HG03064 (cell line): ENCODE measurements around the gene PLCB4.

Experiments
- ATAC-seq: cut with Tn5 transposase; IDR thresholded peaks from one replicate; pipeline ENCODE4 v1.9.1; 2021; ENCODE audit warnings: low read depth; ENCODE audit not compliant: unreplicated experiment

Gene PLCB4

DNA sequence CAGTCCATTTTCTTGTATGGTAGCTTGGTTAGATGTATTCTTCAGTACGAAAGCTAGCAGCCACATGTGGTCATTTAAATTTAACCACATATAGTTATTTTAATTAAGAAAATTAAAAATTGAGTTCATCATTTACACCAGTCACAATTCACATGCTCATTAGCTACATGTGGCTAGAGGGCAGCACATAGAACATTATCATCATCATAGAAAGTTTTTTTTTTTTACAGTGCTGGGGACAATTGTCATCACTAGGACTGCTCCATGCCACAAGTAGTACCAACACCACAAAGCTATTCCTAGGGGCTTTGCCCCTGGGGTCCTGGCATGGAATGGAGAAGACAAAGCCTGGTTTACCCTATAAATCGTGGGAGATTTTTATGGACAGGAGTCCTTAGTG, 30.5 kb downstream of the PLCB4 start:
- ATAC-seq, result no peak

DNA sequence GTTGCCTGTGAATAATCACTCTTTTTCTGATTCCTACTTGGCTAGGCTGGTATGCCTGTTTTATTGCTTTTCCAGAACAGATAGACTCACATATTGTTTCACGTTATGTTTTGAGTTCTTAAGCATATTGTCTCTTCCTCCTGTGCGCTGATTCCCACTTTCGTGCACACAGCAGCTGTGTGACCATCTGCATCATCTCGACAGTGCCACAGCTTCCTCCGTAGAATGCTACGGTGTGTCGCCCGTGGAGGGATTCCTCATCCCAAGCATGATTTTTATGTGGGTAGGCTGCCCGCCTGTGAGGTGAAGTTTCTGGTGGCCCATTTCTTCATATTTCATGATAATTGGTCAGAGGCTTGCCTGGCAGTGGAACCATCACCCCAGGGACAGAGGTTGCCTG, 31.8 kb downstream of the PLCB4 start:
- no peak for ATAC-seq

DNA sequence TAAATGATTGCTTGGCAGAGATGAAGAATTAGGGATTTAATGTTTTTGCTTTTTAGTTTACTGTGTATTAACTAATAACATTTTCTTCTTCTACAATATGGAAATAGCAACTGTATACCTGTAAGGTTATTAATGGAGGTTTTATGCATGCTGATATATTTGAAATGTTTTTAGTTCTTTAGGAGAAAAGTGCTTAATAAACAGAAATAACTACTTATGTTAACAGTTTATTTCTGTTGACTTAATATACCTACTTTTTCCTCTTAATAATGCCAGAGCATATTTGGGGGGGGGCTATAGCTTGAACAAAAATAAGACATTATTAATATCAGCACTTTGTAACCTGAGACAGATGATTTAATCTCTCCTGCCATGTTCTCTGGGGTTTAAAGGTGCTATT, 33.6 kb downstream of the PLCB4 start:
- ATAC-seq, result no peak

DNA sequence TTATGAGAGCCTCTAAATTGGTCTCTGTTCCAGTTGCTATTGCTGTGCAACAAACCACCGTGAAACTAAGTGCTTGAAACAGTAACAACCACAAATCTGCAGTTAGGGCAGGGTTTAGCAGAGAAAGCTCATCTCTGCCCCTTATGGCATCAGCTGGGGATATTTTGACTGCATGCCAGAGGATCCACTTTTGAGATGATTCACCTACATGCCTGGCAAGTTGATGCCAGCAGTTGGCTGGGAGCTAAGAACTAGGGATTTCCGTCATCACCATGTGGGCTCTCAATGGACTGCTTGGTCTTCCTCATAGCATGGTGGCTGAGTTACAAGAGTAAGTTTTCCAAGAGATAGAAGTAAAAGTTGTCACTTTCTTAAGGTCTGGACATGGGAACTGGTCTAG, 35.1 kb downstream of the PLCB4 start:
- ATAC-seq, result no peak

DNA sequence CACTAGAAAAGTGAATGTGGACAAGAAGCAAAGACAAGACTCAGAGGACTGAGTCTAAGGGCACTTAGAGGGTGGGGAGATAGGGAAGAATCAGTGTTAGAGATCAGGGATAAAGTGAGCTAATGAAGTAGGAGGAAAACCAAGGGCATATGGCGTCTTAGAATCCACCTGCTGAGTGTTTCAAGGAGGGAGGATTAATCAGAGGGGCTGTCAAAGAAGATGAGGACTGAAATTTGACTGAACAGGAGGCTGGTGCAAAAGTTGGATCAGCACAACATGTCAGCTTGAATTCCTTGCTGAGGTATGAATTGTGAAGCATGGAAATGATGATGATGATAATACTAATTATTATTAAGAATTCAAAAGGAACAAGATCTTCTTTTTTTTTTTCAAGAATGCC, 39.4 kb downstream of the PLCB4 start:
- ATAC-seq, result no peak

DNA sequence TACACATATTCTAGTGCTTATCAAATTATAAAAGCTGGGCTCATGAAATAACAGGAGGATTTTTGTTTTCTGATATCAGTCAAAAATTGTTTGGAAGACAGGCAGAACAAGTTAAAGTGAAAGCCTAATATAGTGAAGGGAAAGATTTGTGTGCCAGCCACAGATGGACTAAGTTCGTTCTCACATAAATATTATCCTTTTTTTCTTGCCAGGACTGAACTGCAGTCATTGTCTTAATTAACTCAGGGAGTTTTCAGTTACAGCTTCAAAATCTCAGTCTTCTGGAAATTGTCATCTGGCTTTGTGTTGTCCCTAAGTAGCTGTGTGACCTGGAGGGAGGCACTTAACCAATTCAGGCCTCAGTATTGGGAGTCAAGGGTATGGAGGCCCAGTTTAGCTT, 40.7 kb downstream of the PLCB4 start:
- ATAC-seq, result no peak

DNA sequence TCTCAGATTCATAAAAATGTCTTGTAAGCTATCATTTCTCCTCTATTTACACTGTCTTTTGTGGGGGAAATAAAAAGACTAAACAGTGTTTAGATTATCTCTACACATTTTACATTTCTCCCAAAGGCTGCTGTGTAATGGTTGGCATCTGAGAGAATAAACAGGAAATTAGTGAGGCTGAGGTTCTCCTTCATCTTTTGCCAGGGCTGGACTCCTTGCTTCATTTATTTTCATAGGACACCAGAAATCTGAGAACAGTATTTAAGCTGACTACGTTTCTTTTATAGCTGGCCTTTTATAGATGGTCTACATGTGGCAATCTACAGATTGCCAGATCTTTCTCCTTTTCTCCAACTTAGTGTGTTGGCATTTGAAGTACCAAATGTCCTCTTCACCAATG, 41.5 kb downstream of the PLCB4 start:
- ATAC-seq, result no peak

DNA sequence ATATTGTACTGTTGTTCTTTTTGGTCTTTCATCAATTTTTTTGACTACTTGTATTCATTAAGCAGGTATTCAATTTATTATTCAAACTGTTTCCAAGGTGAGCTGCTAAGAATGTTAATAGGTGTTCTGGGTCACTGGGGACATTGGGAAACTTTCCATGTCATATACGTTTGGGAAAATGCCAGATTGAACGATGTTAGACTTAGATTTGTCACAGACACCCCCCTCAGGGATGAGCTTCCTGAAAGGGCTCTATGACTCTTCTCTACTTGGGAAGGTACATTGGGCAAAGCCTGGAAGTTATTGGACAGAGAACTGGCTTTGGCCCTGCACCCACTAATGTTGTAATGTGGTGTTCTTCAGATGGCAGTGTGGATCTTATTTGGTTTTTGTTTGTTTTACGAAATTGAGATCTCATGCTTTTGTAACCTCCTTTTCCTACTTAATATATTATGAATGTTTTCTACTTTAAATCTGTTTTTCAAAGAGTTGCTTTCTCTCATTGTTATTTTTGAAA, 42.1 kb downstream of the PLCB4 start:
- no peak for ATAC-seq

DNA sequence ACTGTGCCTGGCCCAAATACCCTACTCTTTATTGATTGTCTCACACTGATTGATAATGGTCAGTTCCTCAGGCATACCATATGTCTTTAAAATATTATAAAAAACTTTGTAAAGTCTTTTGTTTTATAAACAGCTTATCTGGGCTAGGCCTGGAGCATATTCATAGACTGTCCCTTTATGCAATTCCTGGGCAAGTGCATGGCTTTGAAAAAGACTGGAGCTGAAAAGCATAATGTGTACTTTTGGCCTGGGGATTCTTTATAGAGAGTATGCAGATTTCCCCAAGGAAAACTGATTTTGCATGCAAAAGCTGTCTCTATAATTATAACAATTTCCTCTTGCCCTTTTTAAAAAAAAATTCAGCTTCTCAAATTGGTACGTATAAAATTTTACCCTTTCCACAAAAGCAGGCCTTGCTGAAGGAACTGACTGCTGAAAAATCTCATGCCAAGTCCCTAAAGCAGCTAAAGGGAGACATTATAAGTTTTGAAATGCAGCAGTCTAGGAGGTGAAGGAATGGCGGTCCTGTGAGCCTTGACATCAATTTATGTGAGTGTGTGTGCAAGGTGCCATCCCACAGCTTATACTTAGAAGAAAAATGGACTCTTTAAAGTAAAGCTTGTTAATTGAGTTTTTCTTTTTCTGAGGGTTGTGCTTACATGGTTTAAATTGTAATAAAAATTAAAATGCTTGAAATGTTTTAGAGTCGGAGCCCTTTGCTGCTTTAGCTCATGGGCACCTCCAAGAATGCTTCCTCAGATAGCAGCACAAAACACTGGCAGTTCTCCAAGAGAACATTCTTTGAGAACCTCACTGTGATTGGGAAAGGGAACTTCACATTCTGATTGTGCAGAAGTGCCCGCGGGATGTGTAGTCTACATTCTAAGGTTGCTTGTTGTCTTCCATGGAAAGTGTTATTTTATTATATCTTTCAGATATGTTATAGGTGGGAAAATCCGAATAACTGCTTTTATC, 43.9 kb downstream of the PLCB4 start:
- ATAC-seq, result no peak

DNA sequence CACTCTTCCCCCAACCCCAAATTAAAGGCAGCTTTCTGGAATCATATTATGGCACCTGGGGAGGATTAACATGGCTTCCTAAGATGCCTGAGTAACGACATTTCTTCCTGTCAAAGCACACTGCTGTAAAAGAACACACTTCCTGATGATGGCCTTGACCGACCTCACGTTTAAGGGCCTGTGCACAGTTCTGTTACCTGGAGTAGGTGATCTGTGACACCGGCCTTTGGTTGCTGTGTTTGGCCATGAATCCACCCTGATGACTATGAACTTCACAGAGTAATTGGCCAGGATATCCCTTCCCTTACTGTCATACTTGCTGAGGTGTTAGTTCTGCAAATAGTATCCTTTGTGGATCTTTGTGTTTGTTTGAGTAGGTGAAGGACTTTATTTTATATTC, 45.8 kb downstream of the PLCB4 start:
- ATAC-seq, result no peak

DNA sequence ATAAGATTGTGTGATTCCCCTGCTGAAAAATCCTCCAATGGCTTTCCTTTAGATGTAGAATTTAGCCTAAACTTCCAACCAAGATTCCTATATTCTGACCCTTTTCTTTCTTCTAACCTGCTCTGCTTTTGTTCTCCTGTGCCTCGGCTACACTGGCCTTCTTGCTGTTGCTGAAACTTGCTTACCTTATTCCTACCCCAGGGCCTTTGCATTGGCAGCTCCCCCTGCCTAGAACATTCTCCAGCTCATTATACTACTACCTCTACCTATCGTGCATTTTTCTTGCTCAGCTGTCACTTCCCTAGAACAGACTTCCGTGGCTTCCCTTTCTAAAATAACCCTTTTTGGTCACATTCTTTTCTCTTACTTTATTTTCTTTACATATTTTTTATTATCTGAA, 48.7 kb downstream of the PLCB4 start:
- no peak for ATAC-seq

DNA sequence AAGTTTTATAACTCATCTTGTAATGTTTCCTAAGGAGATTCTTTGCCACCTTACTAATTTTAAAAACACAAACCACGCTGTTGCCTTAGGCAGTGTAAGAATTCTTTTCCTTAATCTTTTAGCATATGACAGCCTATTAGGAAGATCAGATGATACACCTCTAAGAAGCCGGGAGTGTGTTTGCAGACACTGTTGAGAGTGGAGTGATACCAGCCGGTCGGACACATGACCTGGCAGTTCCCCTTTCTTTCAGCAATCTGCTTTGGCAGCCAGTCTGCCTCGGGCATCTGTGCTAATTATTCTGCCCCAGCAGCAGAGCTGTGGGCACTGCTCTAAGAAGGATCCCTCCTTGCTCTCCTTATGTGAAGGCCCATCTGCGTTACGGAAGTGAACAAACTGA, 50.9 kb downstream of the PLCB4 start:
- ATAC-seq, result no peak

DNA sequence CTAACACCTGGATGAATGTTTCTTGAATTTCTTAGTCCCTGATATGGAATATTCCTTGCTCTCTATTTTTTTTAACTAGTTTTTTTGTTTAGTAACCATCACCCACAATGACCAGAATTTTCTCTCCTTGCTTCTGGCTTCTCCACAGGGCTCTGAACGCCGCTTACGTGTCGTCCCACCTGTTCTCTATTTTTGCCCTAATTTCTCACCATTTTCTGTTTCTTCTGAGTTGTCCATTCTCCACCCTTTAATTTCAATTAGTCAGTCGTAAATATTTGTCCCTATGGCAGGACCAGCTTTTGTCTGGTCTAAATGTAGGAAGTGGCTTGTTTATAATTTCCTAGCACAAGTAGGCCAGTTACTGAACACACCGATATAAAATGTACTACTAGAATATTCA, 52.3 kb downstream of the PLCB4 start:
- no peak for ATAC-seq

DNA sequence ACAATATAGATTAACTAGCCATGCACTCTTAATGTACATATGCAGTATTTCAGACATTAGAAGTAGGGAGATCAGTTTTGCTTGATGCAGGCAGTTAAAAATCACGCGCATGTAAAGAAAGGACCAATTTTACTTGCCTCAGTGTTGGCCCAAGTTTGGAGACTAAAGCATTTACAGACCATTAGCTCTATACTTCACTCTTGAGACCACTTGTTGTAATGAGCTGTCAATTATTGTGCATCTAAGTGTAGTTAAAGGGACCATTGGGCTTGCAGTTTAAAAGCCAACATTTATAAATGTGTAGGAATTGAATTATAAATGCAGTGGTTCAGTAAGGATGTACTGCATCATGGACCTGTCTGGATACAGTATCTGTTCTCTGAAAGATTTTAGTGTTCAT, 53.7 kb downstream of the PLCB4 start:
- no peak for ATAC-seq

DNA sequence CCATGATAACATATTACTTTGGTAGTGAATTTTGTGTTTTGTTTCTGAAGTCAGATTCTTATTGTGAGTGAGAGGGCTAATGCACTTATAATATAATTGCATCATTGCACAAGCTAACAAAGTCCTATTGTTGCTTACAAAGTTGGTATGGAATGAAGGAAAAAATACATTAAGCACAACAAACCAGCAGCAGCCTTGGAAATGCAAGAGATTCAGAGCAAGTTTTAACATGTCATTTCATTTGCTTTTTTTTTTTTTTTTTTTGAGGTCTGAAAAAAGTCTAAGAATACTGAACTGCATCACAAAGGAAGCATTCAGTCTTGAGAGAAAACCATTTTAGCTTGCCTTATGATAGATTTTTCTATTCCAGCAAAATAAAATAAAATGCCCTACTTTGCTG, 57.6 kb downstream of the PLCB4 start:
- no peak for ATAC-seq

DNA sequence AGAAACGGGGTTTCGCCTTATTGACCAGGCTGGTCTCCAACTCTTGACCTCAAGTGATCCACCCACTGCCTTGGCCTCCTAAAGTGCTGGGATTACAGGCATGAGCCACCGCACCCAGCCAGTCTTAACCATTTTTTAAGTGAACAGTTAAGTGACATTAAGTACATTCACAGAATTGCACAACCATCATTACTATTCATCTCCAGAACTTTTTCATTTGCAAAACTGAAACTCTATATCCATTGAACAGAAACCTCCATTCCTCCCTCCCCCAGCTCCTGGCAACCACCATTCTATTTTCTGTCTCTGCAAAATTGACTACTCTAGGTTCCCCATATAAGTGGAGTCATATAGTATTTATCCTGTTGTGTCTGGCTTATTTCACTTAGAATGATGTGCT, 59.7 kb downstream of the PLCB4 start:
- no peak for ATAC-seq

DNA sequence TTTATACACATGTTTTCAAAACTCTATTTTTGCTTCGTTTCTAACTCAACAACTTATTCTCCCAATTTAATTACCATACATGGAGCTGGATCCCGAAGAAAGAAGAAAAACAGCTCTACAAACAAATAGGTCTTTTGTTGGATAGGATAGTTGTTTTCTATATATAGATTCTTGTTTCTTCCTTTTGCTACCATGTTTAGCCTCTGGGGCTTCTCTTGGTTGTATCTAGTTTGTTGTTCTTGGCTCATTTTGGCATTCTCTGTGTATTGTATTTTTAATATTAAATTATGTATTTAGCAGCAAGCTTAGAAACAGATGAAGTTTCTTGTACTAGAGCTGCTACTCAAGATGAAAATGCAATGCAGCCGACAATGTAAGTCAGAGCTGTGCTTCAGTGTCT, 60.9 kb downstream of the PLCB4 start:
- ATAC-seq, result no peak

DNA sequence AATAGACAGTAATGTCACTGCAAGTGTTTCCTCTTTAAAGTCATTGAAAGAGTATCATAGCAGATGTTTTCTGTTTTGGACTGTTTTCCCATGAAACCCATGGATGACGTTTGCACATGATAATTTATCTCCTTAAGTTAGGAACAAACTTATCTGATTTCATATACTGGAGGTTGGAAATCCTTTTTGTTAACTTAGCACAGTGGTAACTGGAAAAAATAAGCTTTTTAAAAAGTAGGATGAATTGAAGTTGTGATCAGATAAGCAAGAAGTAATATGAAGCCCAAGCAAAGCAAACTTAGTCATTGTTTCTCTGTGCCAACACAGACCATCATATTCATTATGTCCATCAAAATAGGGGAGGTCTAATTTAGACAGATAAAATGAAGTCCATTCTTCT, 61.6 kb downstream of the PLCB4 start:
- no peak for ATAC-seq

DNA sequence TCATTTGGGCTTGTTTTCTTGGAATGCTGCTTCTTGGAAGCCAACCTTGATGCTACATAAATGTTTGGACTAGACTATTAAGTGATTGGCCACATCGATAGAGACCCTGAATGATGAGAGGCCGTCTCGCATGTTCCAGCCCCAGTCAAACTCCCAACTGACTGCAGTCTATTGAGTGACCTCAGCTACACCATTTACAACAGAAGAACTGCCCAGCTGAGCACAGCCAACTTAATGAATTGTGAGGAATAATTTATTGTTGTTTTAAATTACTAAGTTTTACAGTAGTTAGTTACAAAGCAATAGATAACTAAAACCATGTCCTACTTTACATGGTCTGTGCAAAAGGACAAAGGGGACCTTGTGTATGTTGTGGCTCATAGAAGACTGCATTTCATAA, 63.0 kb downstream of the PLCB4 start:
- no peak for ATAC-seq

DNA sequence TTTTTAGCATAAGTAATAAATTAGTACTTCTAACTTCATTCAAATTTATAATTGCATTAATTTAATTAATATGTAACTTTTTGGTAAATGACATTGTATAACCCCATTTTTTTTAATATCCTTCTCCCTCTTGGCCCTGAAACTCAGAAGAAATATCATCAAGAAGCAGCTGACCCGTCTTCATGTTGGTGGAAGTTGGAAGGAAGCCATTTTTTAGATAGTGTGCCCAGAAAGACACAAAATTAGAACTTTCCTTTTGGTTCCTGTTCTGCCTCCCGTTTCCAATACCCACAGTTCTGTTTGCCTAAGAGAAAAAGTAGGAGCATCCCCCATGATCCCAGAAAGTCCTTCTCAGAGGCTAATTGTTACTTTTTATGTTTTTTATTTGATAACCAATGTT, 65.5 kb downstream of the PLCB4 start:
- no peak for ATAC-seq

DNA sequence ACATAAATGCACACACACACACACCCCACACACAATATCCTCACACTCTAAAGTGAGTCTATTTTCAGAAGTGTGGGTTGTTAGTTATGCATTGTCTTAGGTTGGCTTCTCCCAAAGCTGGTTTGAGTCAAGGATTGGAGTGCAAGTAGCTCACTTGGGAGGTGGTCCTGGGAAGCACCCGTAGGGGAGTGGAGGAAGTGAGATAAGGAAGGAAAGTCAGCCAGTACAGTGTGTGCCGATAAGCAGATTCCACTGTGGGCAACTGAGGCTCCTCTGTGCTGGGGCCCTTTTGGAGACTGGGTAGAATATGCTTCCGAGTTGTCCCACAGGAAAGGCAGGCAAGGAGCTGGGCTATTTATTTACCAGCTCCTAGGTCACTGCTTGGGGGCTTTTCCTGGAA, 67.2 kb downstream of the PLCB4 start:
- ATAC-seq, result no peak

DNA sequence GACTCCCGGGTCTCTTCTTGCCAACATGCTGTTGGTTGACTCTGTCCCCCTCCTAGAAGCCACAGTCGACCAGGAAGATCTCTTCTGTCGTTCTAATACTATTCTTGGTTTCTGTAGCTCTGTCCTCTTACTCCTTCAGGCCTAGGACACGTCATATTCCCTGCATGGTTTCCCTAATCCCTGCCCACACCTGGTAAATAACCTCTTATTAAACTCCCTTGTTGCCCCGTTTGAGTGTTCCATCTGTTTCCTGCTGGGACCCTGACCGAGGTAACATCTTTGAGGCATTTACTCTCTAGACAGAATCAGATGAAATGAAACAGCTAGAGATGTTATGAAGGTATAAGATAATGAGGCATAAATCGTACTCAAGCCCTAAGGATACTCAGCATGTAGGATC, 68.1 kb downstream of the PLCB4 start:
- no peak for ATAC-seq
